Nephron progenitor cell (in vitro differentiated cells): ENCODE data around the gene CLDN20.

Experiments
- DNase-seq: peaks from one replicate; pipeline ENCODE4 v3.0.0; 2021
- H3K27ac Mint-ChIP-seq: 2 replicates; pipeline ENCODE4 v1.8.0; 2021; ENCODE audit warnings: mild to moderate bottlenecking, moderate library complexity, mixed read lengths
- H3K27me3 Mint-ChIP-seq: 2 replicates; pipeline ENCODE4 v1.8.0; 2021; ENCODE audit warnings: mild to moderate bottlenecking, low read depth, mixed read lengths; ENCODE audit not compliant: poor library complexity
- H3K36me3 Mint-ChIP-seq: 2 replicates; pipeline ENCODE4 v1.8.0; 2021; ENCODE audit warnings: low read depth, mixed read lengths
- H3K4me1 Mint-ChIP-seq: 2 replicates; pipeline ENCODE4 v1.8.0; 2021; ENCODE audit warnings: mixed read lengths
- H3K4me3 Mint-ChIP-seq: 2 replicates; pipeline ENCODE4 v1.8.0; 2021; ENCODE audit warnings: mild to moderate bottlenecking, moderate library complexity, mixed read lengths
- H3K9me3 Mint-ChIP-seq: 2 replicates; pipeline ENCODE4 v1.8.0; 2021; ENCODE audit warnings: mild to moderate bottlenecking, moderate library complexity, mixed read lengths
- TF ChIP-seq, protein P1 (sequence below): fragments of 200-600 bp; sonication (generic); IDR thresholded peaks from 2 replicates; pipeline ENCODE4 v1.5.0; 2021; ENCODE audit warnings: antibody characterized with exemption

The CLDN20 gene

GRCh38 chr6:155324993-155325392, 61.2 kb downstream of the CLDN20 start:
- no peak overlapping the region for H3K4me3 Mint-ChIP-seq
- no peaks in the 10 kb centered on the region for H3K36me3 Mint-ChIP-seq
- TF ChIP-seq, protein P1, sequence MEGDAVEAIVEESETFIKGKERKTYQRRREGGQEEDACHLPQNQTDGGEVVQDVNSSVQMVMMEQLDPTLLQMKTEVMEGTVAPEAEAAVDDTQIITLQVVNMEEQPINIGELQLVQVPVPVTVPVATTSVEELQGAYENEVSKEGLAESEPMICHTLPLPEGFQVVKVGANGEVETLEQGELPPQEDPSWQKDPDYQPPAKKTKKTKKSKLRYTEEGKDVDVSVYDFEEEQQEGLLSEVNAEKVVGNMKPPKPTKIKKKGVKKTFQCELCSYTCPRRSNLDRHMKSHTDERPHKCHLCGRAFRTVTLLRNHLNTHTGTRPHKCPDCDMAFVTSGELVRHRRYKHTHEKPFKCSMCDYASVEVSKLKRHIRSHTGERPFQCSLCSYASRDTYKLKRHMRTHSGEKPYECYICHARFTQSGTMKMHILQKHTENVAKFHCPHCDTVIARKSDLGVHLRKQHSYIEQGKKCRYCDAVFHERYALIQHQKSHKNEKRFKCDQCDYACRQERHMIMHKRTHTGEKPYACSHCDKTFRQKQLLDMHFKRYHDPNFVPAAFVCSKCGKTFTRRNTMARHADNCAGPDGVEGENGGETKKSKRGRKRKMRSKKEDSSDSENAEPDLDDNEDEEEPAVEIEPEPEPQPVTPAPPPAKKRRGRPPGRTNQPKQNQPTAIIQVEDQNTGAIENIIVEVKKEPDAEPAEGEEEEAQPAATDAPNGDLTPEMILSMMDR = no peak
- no peaks in the 10 kb centered on the region for H3K27me3 Mint-ChIP-seq
- H3K27ac Mint-ChIP-seq = no peak overlapping the region
- peaks cover 21% of the 10 kb centered on the region for H3K4me1 Mint-ChIP-seq
- no peak for DNase-seq
- H3K9me3 Mint-ChIP-seq = peaks cover under 1% of the 10 kb centered on the region

DNA sequence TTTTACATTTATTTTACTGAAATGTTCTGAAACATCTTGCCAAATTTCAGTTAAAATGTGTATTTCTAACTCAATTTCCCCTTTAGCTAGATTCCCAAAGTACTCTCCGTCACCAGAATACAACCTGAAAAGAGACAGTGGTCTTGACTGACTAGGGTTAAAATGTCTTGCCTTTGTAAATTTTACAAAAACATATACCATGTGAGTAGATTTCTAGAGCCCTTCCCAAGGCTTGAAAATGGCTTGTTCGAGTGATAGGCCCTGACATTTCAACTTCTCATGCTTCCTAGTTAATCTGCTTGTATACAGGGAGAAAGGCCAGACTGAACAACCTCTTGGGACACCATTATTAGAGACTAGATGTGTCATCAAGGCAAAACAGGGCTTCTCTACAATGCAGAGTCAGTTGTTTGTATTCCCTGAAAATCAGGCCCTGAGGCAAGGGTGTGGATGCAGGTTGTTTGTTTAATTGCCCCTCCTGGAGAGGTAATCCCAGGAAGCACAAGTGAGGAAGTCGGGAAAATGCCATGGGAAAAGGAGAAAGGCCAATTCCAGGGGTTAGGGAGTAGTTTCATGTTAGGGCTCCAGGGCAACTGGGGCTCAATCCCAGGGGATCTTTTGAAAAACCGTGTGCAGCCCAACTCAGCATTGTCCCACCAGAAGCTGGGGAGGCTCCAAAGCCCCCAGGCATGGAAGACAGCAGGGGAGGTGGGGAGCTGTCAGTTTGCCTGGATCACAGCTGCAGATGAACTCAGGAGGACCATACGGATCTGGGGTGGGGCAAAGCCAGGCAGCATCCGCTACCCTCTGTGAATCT, 62.1 kb downstream of the CLDN20 start:
- Mint-ChIP-seq H3K27me3 (no peaks in the 10 kb centered on the region), H3K36me3 (no peaks in the 10 kb centered on the region), H3K4me1 (peaks cover 21% of the 10 kb centered on the region), H3K4me3 (no peak overlapping the region), H3K9me3 (no peaks in the 10 kb centered on the region), H3K27ac (no peak overlapping the region)
- TF ChIP-seq, protein P1 = no peak
- no peak for DNase-seq
